Fibroblast of peridontal ligament (primary cell): ENCODE data around the gene C13orf46.

ENCODE experiments used
- DNase-seq: peaks from one replicate; pipeline ENCODE4 v3.0.0-alpha.2; 2010; ENCODE audit errors: extremely low read depth

The C13orf46 gene

DNA sequence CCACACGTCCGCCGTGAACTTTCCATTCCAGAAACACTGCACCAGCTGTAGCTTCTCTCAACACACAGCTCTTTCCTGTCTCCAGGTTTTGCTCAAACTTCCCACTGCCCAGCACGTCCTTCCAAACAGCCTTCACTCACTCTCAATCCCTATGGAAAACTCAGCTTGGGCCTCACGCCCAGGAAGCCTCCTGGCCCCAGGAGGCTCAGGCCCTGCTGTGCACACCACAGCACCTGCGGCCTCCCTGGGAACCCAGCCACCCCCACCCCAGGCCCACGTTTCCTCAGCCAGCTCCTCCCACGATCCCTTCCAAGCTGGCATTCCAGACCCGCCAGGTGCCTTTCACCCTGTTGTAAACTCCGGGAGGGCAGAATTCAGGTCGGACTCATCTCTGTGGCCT lies 35.2 kb downstream of the C13orf46 start:
- no peak for DNase-seq

DNA sequence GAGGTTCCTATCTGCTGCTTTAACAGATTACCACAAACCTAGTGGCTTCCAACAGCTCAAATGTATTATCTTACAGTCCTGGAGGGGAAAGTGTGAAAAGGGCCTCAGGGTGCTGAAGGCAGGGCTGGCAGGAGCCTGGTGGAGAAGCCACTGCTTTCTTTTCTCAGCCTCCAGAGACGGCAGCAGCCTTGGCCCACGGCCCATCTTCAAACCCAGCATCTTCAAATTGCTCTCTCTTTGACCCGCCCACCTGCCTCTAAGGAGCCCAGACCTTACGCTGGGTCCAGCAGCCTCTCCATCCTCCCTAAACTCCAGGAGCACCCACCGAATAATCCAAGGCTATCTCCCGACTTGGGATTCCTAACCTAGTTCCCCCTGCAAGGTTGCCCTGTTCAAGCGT lies 35.6 kb downstream of the C13orf46 start:
- DNase-seq, result no peak

DNA sequence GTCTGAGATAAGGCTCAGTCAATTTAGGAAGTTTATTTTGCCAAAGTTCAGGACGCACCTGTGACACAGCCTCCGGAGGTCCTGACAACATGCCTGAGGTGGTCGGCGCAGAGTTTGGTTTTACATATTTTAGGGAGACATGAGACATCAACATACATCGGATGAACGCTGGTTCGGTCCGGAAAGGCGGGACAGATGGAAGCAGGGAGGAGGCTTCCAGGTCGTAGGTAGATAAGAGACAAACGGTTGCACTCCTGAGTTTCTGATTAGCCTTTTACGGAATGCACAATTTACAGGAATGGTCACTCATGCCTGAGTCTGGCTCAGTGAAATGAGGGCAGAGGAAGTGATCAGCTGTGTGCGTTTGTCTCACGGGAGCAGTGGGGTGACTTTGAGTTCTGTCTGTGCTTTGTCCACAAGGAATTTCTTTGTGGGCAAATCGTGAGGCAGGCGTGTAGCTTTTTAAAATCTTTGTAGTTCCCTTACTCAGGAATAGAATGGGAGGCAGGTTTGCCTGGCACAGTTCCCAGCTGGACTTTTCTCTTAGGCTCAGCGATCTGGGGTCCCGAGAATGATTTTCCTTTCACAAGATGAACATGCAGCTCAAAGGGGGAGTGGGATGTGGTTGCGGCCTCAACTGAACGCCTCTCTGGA lies 36.2 kb downstream of the C13orf46 start:
- DNase-seq, result no peak

DNA sequence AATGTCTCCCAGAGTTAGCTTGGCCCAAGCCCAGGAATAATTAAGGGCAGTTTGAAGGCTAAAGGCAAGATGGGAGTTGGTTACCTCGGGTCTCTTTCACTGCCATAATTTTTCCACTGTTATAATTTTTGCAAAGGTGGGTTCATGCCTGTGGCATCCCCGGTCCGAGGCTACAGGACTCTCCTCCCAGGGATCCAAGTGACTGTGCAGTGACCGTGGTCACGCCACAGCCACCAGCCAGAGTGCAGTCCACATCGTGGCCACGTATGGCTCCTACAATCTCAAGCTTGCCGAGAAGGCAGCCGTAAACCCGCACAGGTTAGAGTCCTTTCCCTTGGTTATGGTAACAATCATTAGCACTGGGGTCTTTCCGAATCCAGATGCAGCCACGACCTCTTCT lies 36.8 kb downstream of the C13orf46 start:
- no peak for DNase-seq

DNA sequence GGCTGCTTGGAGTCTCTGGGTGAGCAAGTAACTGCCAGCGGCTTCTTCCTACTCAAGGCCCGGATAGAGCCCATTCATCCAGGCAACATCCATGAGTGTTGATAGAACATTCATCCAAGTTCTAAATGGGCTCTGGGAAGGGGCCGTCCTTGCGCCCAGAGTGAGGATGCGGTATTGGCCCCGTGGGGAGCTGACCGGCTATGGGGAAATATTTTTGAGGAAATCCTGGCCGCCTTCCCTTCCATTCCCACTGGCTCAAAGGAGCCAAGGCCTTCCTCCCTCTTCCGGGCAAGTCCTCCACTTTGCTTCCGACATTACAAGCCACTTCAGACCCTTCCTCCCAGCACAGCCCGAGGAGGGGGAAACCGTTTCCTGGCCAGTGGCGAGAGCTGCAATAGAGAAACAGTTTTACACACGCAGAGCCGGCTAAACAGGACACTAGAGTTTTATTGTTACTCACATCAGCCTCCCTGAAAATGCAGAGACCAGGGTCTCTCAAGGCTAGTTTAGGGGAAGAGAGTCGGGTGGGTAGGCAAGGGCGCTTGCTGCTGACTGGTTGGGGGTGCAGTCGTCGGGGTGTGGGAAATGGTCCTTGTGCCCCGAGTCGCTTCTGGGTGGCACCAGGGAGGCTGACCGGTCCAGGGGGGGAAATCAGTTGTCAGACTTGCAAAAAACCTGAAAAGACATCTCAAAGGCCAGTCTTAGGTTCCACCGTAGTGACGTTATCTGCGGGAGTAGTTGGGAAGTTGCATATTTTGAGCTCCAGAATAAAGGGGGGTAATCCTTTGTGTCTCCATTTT lies 37.5 kb downstream of the C13orf46 start:
- DNase-seq, result no peak

DNA sequence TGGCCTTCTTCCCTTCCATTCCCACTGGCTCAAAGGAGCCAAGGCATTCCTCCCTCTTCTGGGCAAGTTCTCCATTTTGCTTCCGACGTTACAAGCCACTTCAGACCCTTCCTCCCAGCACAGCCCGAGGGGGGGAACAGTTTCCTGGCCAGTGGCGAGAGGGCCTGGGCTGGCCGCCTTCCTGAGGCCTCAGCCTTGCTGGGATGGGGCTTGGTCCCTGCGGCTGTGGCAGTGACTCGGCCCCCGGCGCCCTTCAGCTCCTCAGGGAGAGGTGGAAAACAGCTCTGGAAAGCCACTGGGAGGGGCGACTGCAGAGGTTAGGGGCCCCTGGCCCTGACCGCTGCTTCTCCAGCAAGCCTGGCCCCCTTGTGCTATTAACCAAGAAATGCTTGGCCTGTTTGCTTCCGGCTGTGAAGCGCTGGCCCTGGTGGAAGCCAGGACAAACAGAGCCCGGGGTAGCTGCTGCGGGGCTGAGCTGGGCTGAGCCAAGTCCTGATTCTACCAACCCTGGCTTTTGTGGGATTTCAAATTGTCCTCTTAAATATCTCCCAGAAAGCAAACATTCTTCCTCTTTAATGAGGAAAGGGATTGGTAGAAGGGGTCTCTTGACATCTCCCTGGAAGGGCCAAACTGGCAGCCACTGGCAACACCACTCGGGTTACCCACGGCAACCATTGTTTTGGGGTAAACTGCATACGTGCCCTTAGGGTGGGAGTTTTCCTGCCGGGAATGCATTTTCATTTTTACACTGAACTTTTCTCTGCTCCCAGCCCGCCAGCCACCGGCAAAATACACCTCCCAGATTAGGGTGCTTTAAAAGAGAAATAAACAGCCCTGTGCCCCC lies 38.7 kb downstream of the C13orf46 start:
- DNase-seq, result peak; percentile 28

DNA sequence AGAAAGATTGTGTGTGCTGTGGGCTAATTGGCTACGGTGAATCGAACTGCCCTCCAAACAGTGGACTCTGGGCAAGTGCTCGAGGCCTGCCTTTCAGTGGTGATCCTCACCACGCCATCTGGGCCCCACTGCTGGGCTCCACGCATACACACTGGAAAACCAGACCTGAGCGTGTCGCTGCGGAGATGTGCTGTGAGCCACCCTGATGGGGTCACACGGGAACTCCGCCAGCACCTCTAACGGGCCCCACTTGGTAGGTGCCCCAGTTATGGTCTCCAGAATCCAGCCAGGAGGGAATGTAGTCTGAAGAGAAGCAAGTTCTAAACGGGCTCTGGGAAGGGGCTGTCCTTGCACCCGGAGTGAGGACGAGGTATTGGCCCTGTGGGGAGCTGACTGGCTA lies 39.3 kb downstream of the C13orf46 start:
- no peak for DNase-seq

DNA sequence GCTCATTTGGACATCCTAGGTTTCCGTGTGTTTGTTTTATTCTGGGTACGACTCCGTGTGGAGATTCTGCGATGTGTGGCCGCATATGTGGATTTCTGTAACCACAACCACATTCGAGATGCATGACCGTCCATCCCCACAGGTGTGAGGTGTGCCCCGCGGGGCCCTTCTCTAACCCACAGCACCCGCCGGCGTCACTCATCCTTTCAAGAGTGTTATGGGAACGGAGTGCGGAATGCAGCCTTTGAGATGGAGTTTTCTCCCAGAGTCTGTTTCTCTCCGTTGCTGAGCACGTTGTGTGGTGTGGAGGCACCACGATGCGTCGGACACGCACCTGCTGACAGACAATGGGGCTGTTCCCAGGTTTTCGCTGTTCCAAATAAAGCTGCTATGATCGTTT lies 40.0 kb downstream of the C13orf46 start:
- DNase-seq, result no peak

DNA sequence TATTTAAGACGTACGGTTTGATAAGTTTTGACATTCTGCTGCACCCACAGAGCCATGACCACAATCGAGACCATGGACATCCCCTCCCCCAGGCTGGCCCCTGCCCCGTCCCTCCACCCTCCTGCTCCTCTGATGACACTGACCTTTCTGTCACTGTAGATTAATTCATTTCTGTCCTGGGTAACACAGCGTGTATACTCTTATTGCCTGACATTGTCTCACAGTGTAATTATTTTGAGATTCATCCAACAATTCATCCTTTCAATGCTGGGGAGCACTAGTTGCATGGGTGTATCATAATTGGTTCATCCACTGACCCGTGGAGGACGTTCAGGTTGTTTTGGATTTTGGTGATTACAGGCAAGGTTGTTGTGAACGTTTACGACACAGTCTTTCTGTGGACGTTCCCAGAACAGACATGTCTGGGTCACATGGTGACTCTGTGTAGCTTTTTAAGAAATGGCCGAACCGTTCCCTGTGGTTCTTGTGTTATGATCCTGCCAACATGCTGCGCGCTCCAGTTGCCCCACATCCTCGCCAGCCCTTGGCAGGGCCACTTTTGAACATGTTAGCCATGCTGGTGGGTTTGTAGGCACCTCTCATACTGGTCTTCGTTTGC lies 41.9 kb downstream of the C13orf46 start:
- DNase-seq, result no peak

DNA sequence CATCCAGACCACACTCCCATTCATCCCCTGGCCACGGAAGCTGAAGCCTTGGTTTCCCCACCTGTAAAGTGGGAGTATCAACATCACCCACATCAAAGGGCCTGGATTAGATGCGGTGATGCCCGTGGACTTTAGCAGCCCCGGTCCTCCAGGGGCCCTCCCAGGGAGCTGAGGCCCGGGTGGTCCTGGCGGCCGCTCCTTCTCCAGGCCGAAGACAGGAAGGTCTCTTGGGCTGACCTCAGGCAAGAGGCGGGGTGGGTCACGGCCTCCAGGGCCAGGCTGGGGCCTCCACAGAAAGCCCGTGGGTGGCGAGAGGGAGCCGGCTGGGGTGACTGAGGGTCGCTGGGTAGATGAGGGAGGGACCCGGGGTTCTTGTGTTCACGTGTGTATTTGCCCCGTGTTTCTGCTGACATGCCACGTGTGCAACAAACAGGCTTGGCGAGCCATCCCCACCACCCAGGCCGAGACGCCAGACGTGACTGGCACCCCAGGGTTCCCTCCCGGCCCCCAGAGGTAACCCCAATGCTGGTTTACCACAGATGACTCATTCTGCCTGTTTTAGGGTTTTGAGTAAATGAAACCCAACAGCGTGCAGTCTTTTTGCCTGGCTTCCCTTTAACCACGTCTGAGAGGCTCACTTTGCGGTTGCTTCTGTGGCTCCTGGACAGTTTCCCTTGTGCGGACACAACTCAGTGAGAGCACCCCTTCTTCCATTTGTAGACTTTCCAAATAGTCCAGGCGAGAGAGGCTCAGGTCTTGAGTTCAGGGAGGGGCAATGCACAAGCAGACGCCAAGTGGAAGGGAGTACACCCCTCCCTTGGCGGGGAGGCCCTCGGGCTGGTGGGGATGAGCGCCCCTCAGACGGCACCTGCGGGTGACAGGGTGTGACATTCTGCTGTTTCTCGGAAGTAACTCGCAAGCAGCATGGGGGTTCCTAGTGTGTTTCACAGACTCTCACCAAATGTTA lies 42.9 kb downstream of the C13orf46 start:
- DNase-seq, result no peak

DNA sequence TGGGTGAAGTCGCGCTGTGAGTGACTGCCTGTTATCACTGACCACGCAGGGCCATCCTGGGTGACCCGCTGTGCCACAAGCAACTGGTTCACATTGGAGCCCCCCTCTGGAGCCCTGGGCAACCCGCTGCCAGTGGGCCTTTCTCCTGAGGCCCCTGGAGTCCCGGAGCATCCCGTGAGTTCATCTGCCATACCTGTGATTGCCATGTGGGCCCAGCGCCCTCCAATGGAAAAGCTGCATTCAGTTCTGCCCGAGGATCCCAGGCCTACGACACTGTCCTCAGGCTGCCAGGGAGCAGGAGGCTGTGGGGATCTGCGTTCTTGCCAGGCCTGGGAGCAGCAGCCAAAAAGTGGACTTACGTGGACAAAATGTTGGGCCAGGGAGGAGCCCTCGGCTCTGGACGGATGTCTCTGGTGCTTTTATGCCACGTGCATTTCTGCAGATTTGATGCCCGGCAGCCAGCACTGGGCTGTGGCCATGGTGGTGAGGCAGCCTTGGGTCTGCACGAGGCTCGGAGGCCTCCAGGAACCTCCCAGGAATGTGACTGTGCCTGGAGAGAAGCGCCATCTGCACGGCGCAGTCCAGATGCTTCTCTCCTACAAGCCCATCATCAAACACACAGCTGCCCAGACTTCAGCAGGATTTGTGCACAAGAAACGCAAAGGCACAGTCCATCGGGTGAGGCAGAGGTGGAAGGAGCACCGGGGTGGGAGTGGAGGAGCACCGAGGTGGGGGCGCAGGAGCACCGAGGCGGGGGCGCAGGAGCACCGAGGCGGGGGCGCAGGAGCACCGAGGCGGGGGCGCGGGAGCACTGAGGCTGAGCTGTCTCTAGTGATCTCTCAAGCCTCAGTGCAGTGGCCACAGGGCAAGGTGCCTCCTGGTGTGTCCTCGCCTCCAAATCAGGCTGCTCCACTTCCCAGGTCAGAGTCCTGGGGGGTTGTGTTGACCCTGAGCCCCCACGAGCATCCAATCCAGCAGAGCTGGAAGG lies 44.0 kb downstream of the C13orf46 start:
- DNase-seq, result no peak

DNA sequence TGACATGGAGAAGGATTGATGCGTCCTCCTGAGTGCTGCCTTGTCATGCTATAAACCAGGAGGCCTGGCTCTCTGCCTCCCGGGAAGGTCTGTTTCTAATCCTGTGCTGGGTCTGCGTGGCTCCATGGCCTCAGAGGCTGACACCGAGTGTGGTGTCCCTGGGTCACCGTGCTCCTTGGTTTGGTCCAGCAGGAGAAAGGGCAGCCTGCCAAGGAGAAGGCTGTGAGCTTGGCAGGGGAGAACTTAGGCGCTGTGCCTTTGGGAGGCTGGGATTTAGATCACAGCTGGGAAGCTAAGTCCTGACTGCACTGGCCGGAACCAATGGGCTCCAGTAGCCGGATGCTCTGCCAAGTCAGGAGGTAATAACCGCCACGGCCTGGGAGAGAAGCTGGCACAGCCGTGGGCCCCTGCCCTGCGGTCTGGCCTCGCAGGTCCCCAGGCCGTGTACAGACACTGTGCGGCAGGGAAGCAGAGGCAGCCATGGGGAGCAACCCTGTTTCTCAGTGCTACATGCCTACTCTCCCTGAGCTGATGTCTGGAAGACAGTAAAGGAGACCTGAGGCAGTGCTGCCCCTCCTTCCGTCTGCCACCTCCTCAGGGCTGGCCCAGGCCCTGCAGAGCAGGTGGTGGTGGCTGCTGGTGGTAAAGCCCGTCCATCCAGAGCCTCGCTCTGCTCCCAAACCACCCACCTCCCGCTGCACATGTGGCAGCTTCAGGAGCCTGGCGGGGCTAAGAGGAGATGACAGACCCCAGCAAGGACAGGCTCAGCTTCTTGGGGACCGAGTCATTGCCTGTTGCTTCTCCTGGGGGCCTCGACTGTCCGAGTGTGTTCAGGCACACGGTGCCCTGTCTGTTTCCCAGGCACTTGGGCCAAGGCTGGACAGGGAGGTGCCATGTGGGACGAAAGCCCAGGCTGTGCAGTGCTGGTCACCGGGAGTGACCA lies 44.9 kb downstream of the C13orf46 start:
- DNase-seq, result peak; percentile 95

DNA sequence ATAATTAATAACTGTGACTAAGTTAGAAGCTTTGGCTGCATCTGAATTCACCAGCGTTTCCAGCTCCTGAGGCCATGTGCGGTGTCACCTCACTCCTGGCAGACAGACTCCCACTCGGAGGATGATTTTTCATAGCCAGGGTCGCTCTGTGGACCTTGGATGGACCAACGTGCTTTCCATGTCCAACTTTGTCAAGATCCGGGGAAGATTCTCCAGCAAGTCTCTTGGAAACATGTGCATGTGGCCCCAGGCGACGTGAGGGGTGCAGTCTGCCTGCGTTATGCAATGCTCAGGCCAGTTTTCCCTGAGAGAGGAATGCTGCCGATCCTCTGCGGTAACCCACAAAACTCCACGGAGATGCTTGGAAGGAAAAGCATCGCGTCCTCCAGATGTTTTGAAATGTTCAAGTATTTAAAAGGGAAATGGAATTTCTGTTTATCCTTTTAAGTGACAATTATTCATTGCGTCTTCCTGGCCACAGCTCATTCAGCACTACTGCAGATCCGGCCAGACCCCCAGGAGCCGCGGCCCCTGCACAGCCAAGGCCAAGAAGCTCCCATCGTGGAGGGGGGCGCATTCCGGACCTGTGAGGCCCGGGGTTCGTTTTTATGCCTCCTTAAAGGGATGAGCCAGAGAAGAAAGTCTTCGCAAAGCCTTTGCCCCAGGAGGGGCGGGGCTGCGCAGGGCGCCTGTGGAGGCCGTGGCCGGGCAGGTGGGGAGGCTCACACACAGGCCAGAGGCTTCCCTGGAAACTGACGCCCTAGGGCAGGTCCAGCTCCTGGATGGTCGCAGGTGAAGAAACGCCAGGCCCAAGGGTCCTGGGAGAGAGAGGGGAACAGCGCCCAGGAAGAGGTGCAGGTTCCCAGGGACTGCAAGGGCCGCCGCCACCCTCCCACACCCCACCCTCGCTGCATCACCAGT lies 46.0 kb downstream of the C13orf46 start:
- DNase-seq, result peak; percentile 99

DNA sequence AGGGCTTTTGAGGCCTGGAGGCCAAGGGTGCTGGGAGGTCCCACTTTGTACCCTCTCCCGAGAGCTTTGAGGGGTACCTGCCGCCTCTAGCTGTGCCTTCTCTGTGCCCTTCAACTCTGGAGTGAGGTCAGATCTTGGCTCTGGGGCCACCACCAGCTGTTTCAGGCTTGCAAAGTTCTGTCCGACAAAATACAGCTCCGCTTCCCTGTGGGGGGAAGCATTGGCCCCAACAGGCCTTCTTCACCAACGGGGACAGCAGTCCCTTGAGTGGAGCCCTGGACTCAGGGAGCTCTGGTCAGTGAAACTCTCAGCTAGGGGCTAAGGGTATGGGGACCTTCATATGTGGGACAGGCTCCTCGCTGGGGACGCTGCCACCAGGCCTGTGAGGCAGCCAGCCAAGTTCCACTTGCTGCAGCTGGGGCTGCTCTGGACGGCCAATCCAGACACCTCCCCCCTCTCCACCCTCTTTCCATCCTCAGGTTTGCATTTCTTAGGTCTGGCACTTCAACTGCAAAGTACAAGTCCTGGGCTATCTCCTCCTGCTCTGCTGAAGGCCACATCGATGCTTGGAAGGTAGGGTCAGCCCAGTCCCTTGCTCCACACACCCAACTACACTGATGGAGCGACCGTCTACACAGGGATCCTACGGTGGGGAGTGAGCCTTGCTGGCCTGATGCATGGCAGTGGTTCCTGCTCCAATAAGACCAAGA lies 46.8 kb downstream of the C13orf46 start:
- no peak for DNase-seq

DNA sequence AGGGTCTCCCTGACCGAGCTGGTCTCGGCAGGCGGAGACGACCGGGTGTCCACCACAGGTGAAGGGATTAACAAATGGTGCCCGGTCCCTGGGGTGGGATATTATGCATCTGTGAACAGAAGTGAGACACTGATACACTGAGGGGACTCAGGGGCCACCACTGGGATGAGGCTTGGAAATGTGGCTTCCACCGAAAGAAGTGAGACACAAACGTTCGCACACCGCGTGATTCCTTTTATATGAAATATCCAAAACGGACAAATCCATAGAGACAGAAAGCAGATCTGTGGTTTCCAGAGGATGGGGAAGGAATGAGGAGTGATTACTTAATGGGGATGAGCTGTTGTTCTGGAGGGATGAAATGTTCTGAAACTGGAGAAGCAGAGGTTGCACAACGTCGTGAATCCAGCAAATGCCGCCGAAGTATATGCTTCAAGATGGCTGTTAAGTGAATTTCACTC lies 47.5 kb downstream of the C13orf46 start:
- DNase-seq, result peak; percentile 96

DNA sequence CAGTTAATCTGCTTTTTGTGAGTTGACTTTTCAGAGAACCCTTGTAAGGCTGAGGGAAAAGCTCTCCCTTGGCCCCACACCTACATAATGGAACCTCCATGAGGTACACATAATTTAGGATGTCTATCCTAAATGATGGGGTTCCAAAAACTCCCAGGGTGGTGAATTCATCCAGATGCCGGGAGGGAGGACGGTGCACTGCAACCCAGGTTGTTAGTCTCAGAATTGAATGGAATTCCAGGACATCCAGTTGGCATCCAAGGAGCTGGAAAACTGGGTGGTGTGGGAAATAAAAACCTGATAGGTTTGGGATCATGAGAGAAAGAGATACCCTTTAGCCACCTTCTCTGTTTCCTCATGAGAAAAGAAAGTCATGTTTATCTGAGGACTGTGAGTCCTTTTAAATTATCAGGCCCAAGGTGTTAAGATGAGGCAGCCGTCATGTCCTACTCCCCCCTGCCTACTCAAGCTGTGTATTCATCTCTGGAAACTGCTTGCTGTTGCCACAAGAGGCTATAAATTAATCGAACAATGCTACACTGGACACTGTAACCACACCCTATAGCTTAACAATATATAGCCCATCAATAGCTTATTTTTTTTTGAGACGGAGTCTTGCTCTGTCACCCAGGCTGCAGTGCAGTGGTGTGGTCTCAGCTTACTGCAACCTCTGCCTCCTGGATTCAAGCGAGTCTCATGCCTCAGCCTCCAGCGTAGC lies 49.5 kb downstream of the C13orf46 start:
- DNase-seq, result no peak
